HG03159 (cell line): ENCODE results near the gene ZNHIT3.

ENCODE experiments used
- ATAC-seq: cut with Tn5 transposase; IDR thresholded peaks from one replicate; pipeline ENCODE4 v1.9.1; 2021; ENCODE audit warnings: mild to moderate bottlenecking, moderate library complexity; ENCODE audit not compliant: unreplicated experiment

The ZNHIT3 gene

GRCh38 chr17:36545077-36545464, 58.6 kb downstream of the ZNHIT3 start:
- ATAC-seq, result peak; percentile 26
